Bronchial epithelial cell (primary cell): ENCODE measurements around the gene RELT. TPM values are rescaled to one million over a fixed set of nuclear protein-coding genes. Genes with fewer than 3 reads are reported as not detected.

Experiments used
- DNase-seq: peaks from one replicate; pipeline ENCODE4 v3.0.0-alpha.2; 2010; ENCODE audit warnings: low read depth
- FAIRE-seq: peaks from 2 replicates; lab custom pipeline; 2011; peaks lifted over from hg19 to GRCh38; lab: Jason Lieb, UNC
- H3K27me3 ChIP-seq: 2 replicates; pipeline ENCODE4 v1.5.1; 2011; ENCODE audit warnings: low read length; ENCODE audit not compliant: control insufficient read depth, insufficient read depth
- H3K36me3 ChIP-seq: 2 replicates; pipeline ENCODE4 v1.5.1; 2011; ENCODE audit warnings: low read length; ENCODE audit not compliant: control insufficient read depth, insufficient read depth
- H3K4me3 ChIP-seq: 2 replicates; pipeline ENCODE4 v1.5.1; 2011; ENCODE audit warnings: mild to moderate bottlenecking, low read depth, low read length, control low read depth
- total RNA-seq: library from RNA; depleted of rRNA; stranded (reverse); fragments of >200 nt; gene quantifications from 2 replicates; pipeline ENCODE4 v1.2.1, GENCODE V29; 2014
- TF ChIP-seq, protein P1 (sequence below): IDR thresholded peaks from 2 replicates; pipeline ENCODE4 v1.5.1; 2011; ENCODE audit warnings: mild to moderate bottlenecking, moderate library complexity, low read length, control low read depth, inconsistent platforms; ENCODE audit not compliant: insufficient read depth, severe bottlenecking

Gene RELT
- total RNA-seq, 1 donor from 2014 or later, result 3.4 TPM

DNA sequence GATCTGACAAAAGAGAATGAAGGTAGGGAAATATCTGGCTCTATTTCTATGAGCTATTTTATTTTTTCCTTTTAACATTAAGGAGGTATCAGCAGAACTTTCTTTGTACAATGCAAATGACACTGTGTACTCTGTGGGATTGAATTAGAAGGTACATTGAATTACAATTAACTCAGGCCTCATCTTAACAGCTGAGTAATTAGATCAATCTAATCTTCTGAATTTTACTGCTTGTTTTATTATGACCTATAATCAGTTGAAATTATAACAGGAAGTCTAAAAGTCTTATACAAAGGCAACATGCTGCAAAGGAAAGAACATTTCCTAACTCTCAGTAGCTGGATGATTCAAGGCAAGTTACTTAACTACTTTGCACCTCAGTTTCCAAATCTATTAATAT, 69.8 kb downstream of the RELT start:
- TF ChIP-seq, protein P1, sequence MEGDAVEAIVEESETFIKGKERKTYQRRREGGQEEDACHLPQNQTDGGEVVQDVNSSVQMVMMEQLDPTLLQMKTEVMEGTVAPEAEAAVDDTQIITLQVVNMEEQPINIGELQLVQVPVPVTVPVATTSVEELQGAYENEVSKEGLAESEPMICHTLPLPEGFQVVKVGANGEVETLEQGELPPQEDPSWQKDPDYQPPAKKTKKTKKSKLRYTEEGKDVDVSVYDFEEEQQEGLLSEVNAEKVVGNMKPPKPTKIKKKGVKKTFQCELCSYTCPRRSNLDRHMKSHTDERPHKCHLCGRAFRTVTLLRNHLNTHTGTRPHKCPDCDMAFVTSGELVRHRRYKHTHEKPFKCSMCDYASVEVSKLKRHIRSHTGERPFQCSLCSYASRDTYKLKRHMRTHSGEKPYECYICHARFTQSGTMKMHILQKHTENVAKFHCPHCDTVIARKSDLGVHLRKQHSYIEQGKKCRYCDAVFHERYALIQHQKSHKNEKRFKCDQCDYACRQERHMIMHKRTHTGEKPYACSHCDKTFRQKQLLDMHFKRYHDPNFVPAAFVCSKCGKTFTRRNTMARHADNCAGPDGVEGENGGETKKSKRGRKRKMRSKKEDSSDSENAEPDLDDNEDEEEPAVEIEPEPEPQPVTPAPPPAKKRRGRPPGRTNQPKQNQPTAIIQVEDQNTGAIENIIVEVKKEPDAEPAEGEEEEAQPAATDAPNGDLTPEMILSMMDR, result no peak
- FAIRE-seq, result no peak
- Histone ChIP-seq H3K27me3 (no peaks in the 10 kb centered on the region), H3K36me3 (no peaks in the 10 kb centered on the region), H3K4me3 (no peak overlapping the region)
- DNase-seq, result no peak

DNA sequence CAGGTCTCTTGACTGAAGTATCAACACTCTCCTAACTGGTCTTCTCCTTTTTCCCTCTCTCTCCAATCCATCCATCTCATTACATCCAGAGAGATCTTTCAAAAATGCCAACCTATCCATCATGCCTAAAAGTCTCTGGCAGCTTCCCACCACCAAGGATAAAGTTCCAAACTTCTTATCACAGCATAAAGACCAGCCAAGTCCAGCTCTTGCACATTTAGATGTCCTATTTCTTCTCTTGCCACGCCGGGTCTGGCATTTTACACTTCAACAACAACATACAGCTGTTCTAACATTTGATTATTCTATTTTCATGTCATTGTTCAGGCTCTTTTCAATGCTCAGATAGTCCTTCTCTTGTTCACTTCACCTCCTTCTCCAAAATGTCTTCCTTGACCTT, 70.6 kb downstream of the RELT start:
- H3K4me3 ChIP-seq, result no peak overlapping the region
- no peaks in the 10 kb centered on the region for H3K27me3 ChIP-seq
- FAIRE-seq, result no peak
- H3K36me3 ChIP-seq, result no peaks in the 10 kb centered on the region
- TF ChIP-seq, protein P1, result no peak
- no peak for DNase-seq

Other genes with a start within 250 kb of the RELT start
- 3.6 and 10.0 TPM in 2 replicates for gene FCHSD2, start 234.1 kb upstream of the RELT start, total RNA-seq
- gene P2RY2, start 158.1 kb upstream of the RELT start, total RNA-seq, result 9.0 and 13.7 TPM in 2 replicates
- 0.26 TPM in 1 of 2 replicates, not detected in the other for gene P2RY6, start 104.1 kb upstream of the RELT start, total RNA-seq
- gene ARHGEF17, start 68.1 kb upstream of the RELT start, total RNA-seq, result 4.5 and 5.1 TPM in 2 replicates
- gene FAM168A, start 221.7 kb downstream of the RELT start, total RNA-seq, result 4.7 and 5.8 TPM in 2 replicates